Measurements from ENCODE around the gene PHACTR3.

- TF ChIP-seq EP300 (IDR thresholded peaks at IDR 0.05) = no peak
- no peak for TF ChIP-seq CTCF (IDR thresholded peaks at IDR 0.05)
Observed at GRCh38 chr20:59623133-59623532, 18.8 kb downstream of the PHACTR3 start.

Data from suprapubic skin (tissue), 3 donors.